ENCODE measurements around the gene DUSP3. TPM values are rescaled to one million over a fixed set of nuclear protein-coding genes. Genes with fewer than 3 reads are reported as not detected.

DUSP3 gene
- total RNA-seq, 2 donors from 2014 or later = 25.4 to 31.0 TPM

DNA sequence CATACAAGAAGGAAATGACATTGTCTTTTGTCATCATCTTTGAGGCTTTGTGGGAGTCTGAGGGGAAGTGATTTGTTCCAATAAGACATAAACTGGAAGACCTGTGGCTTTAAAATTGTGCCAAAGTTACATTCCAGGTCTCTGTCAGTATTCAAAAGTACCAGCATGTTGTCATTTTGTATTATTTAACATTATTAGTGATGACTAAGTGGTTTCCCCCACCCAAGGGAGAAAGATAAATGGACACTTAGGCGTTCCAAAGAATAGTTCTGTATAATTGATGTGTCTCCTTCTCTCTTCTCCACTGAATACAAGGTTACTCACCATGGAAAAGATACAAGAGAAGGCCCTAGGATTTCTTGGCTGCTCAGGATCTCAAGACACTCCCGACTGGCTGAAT lies 5.3 kb upstream of the DUSP3 start:
- no peaks in the 10 kb centered on the region for H3K4me1 ChIP-seq (ENCODE audit: control insufficient read depth, insufficient read depth, low read length)
- H3K4me3 ChIP-seq (ENCODE audit: low read length) = no peak overlapping the region
- WGBS, 2 experiments (ENCODE audit: insufficient coverage in 1 of 2, insufficient read length in 1 of 2) = 89 to 100% methylated on average over 1 of the region's 2 CpGs
- no peaks in the 10 kb centered on the region for H3K36me3 Mint-ChIP-seq (ENCODE audit: low read depth)
- H3K4me1 Mint-ChIP-seq = peaks cover 10% of the 10 kb centered on the region
- H3K27me3 Mint-ChIP-seq (ENCODE audit: insufficient read depth) = peaks cover 23% of the 10 kb centered on the region
- H3K4me3 Mint-ChIP-seq = no peak overlapping the region
- TF ChIP-seq, protein P1, sequence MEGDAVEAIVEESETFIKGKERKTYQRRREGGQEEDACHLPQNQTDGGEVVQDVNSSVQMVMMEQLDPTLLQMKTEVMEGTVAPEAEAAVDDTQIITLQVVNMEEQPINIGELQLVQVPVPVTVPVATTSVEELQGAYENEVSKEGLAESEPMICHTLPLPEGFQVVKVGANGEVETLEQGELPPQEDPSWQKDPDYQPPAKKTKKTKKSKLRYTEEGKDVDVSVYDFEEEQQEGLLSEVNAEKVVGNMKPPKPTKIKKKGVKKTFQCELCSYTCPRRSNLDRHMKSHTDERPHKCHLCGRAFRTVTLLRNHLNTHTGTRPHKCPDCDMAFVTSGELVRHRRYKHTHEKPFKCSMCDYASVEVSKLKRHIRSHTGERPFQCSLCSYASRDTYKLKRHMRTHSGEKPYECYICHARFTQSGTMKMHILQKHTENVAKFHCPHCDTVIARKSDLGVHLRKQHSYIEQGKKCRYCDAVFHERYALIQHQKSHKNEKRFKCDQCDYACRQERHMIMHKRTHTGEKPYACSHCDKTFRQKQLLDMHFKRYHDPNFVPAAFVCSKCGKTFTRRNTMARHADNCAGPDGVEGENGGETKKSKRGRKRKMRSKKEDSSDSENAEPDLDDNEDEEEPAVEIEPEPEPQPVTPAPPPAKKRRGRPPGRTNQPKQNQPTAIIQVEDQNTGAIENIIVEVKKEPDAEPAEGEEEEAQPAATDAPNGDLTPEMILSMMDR (conservative IDR thresholded peaks at IDR 0.05) = no peak
- H3K9ac ChIP-seq (ENCODE audit: extremely low read depth, low read length, poor library complexity, severe bottlenecking) = no peak overlapping the region
- no peaks in the 10 kb centered on the region for H3K9me3 ChIP-seq (ENCODE audit: control insufficient read depth, low read length)
- H3K27ac ChIP-seq (ENCODE audit: low read depth, low read length) = no peak overlapping the region
- no peak for DNase-seq
- no peaks in the 10 kb centered on the region for H3K9me3 Mint-ChIP-seq
- no peaks in the 10 kb centered on the region for H3K36me3 ChIP-seq (ENCODE audit: control insufficient read depth, insufficient read depth, low read length)
- peaks cover 4% of the 10 kb centered on the region for H3K27me3 ChIP-seq (ENCODE audit: control insufficient read depth, insufficient read depth, low read length, poor library complexity, severe bottlenecking)
- H3K27ac Mint-ChIP-seq = no peak overlapping the region

- no peak for DNase-seq
- Mint-ChIP-seq H3K9me3 (no peaks in the 10 kb centered on the region), H3K27me3 (ENCODE audit: insufficient read depth) (peaks cover 23% of the 10 kb centered on the region), H3K4me1 (peaks cover 10% of the 10 kb centered on the region), H3K4me3 (no peak overlapping the region), H3K36me3 (ENCODE audit: low read depth) (no peaks in the 10 kb centered on the region), H3K27ac (no peak overlapping the region)
- H3K4me1 ChIP-seq (ENCODE audit: control insufficient read depth, insufficient read depth, low read length) = no peaks in the 10 kb centered on the region
- H3K4me3 ChIP-seq (ENCODE audit: low read length) = no peak overlapping the region
- H3K9me3 ChIP-seq (ENCODE audit: control insufficient read depth, low read length) = no peaks in the 10 kb centered on the region
- H3K36me3 ChIP-seq (ENCODE audit: control insufficient read depth, insufficient read depth, low read length) = no peaks in the 10 kb centered on the region
- WGBS, 2 experiments (ENCODE audit: insufficient coverage in 1 of 2, insufficient read length in 1 of 2) = 87 to 92% methylated on average over 11 to 15 of the region's 15 CpGs
- H3K9ac ChIP-seq (ENCODE audit: extremely low read depth, low read length, poor library complexity, severe bottlenecking) = no peak overlapping the region
- H3K27ac ChIP-seq (ENCODE audit: low read depth, low read length) = no peak overlapping the region
- TF ChIP-seq, protein P1 (conservative IDR thresholded peaks at IDR 0.05) = no peak
- H3K27me3 ChIP-seq (ENCODE audit: control insufficient read depth, insufficient read depth, low read length, poor library complexity, severe bottlenecking) = peaks cover 4% of the 10 kb centered on the region
Observed at GRCh38 chr17:43782913-43783680, 4.3 kb upstream of the DUSP3 start.

GRCh38 chr17:43780135-43780534 lies 1.4 kb upstream of the DUSP3 start, which contains the start of gene CFAP97D1:
TSS of gene CFAP97D1 (plus strand) at chr17:43780435. CDS start at chr17:43780463, 28 bp downstream.
- peaks cover 10% of the 10 kb centered on the region for H3K4me1 Mint-ChIP-seq
- peak within 1 kb of the TSS; percentile 79 for H3K27ac Mint-ChIP-seq
- H3K9ac ChIP-seq (ENCODE audit: extremely low read depth, low read length, poor library complexity, severe bottlenecking) = peak within 1 kb of the TSS; percentile 99

More at GRCh38 chr17:43780135-43780534, 1.4 kb upstream of the DUSP3 start, which contains the start of gene CFAP97D1:
- Histone ChIP-seq H3K9me3 (ENCODE audit: control insufficient read depth, low read length) (no peaks in the 10 kb centered on the region), H3K4me3 (ENCODE audit: low read length) (peak within 1 kb of the TSS; percentile 80), H3K27me3 (ENCODE audit: control insufficient read depth, insufficient read depth, low read length, poor library complexity, severe bottlenecking) (peaks cover 4% of the 10 kb centered on the region), H3K4me1 (ENCODE audit: control insufficient read depth, insufficient read depth, low read length) (no peaks in the 10 kb centered on the region), H3K36me3 (ENCODE audit: control insufficient read depth, insufficient read depth, low read length) (peaks cover 9% of the 10 kb centered on the region), H3K27ac (ENCODE audit: low read depth, low read length) (no peak within 1 kb of the TSS)
- Mint-ChIP-seq H3K36me3 (ENCODE audit: low read depth) (peaks cover 6% of the 10 kb centered on the region), H3K9me3 (no peaks in the 10 kb centered on the region), H3K4me3 (peak within 1 kb of the TSS; percentile 71), H3K27me3 (ENCODE audit: insufficient read depth) (peaks cover 23% of the 10 kb centered on the region)
- WGBS, 2 experiments (ENCODE audit: insufficient coverage in 1 of 2, insufficient read length in 1 of 2) = 86% methylated on average over 4 to 7 of the region's 7 CpGs
- no peak for DNase-seq
- TF ChIP-seq, protein P1 (conservative IDR thresholded peaks at IDR 0.05) = no peak

Data from endodermal cell (in vitro differentiated cells).